Measurements from ENCODE around the gene ARHGAP24.

The ARHGAP24 gene

DNA sequence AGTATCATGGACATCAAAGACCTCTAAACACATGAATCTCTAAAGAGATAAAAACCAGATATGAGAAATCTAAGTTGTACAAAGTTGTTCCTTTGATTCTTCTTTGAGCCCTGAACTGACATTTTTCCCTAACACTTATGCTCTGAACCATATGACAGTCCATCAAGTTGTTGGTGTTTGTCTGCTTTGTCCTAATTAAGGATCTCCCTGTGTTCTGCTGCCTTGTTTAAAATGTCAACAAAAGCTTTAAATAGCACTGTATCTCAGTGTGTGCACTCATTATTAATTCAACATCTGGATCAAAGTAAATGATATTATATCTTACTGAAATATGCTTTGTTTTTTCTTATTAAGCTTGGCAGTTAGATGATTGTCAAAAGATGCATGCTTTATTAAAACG, 563.1 kb downstream of the ARHGAP24 start:
- no peak for DNase-seq

- DNase-seq: no peak
Observed at GRCh38 chr4:86043755-86044592, 569.0 kb downstream of the ARHGAP24 start.

- no peak for DNase-seq
Observed at GRCh38 chr4:86044593-86044985, 569.6 kb downstream of the ARHGAP24 start.

- DNase-seq: no peak
Observed at GRCh38 chr4:86048426-86048825, 573.5 kb downstream of the ARHGAP24 start.

GRCh38 chr4:86050496-86050895, 575.5 kb downstream of the ARHGAP24 start:
- no peak for DNase-seq
